Mesendoderm (in vitro differentiated cells): ENCODE measurements around the gene MYOCD.

Experiments
- DNase-seq: peaks from one replicate; pipeline ENCODE4 v3.0.0; 2013
- H2AK5ac ChIP-seq: 2 replicates; pipeline ENCODE4 v1.6.1; 2013; ENCODE audit warnings: low read length, inconsistent platforms
- H2BK120ac ChIP-seq: 2 replicates; pipeline ENCODE4 v1.6.1; 2013; ENCODE audit warnings: low read depth, mild to moderate bottlenecking, low read length, moderate library complexity, mixed read lengths
- H2BK15ac ChIP-seq: replicated peaks from 2 replicates; pipeline ENCODE4 v1.6.1; 2013; ENCODE audit warnings: low read depth, mild to moderate bottlenecking, moderate library complexity
- H2BK5ac ChIP-seq: 2 replicates; pipeline ENCODE4 v1.6.1; 2013; ENCODE audit warnings: low read length, inconsistent platforms
- H3K18ac ChIP-seq: 2 replicates; pipeline ENCODE4 v1.6.1; 2013; ENCODE audit warnings: mild to moderate bottlenecking, low read length, mixed read lengths
- H3K23ac ChIP-seq: one replicate; pipeline ENCODE4 v1.6.1; 2013; ENCODE audit warnings: low read length
- H3K27ac ChIP-seq: 2 replicates; pipeline ENCODE4 v1.5.1; 2013; ENCODE audit warnings: low read depth, mild to moderate bottlenecking, inconsistent platforms, low read length, moderate library complexity
- H3K27me3 ChIP-seq: 2 replicates; pipeline ENCODE4 v1.6.1; 2013; ENCODE audit warnings: low read length, control low read depth, mild to moderate bottlenecking, inconsistent platforms; ENCODE audit not compliant: insufficient read depth, poor library complexity
- H3K36me3 ChIP-seq: 2 replicates; pipeline ENCODE4 v1.6.1; 2013; ENCODE audit warnings: low read length, inconsistent platforms; ENCODE audit not compliant: control insufficient read depth, insufficient read depth
- H3K4ac ChIP-seq: one replicate; pipeline ENCODE4 v1.6.1; 2013; ENCODE audit warnings: low read depth, mild to moderate bottlenecking, low read length, moderate library complexity
- H3K4me1 ChIP-seq: 2 replicates; pipeline ENCODE4 v1.6.1; 2013; ENCODE audit warnings: low read depth, low read length, inconsistent platforms; ENCODE audit not compliant: control insufficient read depth
- H3K4me2 ChIP-seq: 2 replicates; pipeline ENCODE4 v1.6.1; 2013; ENCODE audit warnings: low read length
- H3K4me3 ChIP-seq: 2 replicates; pipeline ENCODE4 v1.5.1; 2013; ENCODE audit warnings: mild to moderate bottlenecking, low read length
- H3K56ac ChIP-seq: one replicate; pipeline ENCODE4 v1.6.1; 2013; ENCODE audit warnings: low read length
- H3K79me1 ChIP-seq: 2 replicates; pipeline ENCODE4 v1.6.1; 2013; ENCODE audit warnings: low read length, inconsistent platforms
- H3K79me2 ChIP-seq: 2 replicates; pipeline ENCODE4 v1.6.1; 2013; ENCODE audit warnings: mild to moderate bottlenecking, low read length; ENCODE audit not compliant: control insufficient read depth, insufficient read depth
- H3K9ac ChIP-seq: 2 replicates; pipeline ENCODE4 v1.6.1; 2013; ENCODE audit warnings: low read length, inconsistent platforms
- H4K5ac ChIP-seq: one replicate; pipeline ENCODE4 v1.6.1; 2013; ENCODE audit warnings: low read length
- H4K8ac ChIP-seq: one replicate; pipeline ENCODE4 v1.6.1; 2013; ENCODE audit warnings: low read depth, mild to moderate bottlenecking, control low read depth, low read length, moderate library complexity
- WGBS: extraction: QIAGEN DNeasy Blood & Tissue Kit; methylation state at CpG from one replicate; pipeline ENCODE4 v1.1.7; 2013; ENCODE audit warnings: low lambda C conversion rate, missing lambda C conversion rate; ENCODE audit not compliant: insufficient coverage; ENCODE audit errors: extremely low coverage; 5-methylcytosine and 5-hydroxymethylcytosine counted together

The MYOCD gene

GRCh38 chr17:12622726-12623125, 43.0 kb upstream of the MYOCD start:
- H2BK5ac ChIP-seq, result no peak overlapping the region
- H3K4ac ChIP-seq, result no peak overlapping the region
- no peaks in the 10 kb centered on the region for H3K79me2 ChIP-seq
- no peaks in the 10 kb centered on the region for H3K79me1 ChIP-seq
- H2BK15ac ChIP-seq, result no peak overlapping the region
- no peak overlapping the region for H3K23ac ChIP-seq
- H2AK5ac ChIP-seq, result no peak overlapping the region
- H3K9ac ChIP-seq, result no peak overlapping the region
- no peak overlapping the region for H4K5ac ChIP-seq
- DNase-seq, result no peak
- no peaks in the 10 kb centered on the region for H3K27me3 ChIP-seq
- H3K4me3 ChIP-seq, result no peak overlapping the region
- H3K56ac ChIP-seq, result no peak overlapping the region
- no peak overlapping the region for H4K8ac ChIP-seq
- H3K36me3 ChIP-seq, result no peaks in the 10 kb centered on the region
- no peak overlapping the region for H2BK120ac ChIP-seq
- no peak overlapping the region for H3K18ac ChIP-seq
- H3K27ac ChIP-seq, result no peak overlapping the region
- no peak overlapping the region for H3K4me2 ChIP-seq
- no CpG with 5 or more reads among the region's 11 CpGs for WGBS
- H3K4me1 ChIP-seq, result peaks cover 3% of the 10 kb centered on the region

GRCh38 chr17:12623220-12623848, 42.4 kb upstream of the MYOCD start:
- H2BK120ac ChIP-seq, result no peak overlapping the region
- no peak overlapping the region for H3K27ac ChIP-seq
- H3K9ac ChIP-seq, result no peak overlapping the region
- DNase-seq, result no peak
- H3K4ac ChIP-seq, result no peak overlapping the region
- H2BK15ac ChIP-seq, result no peak overlapping the region
- no peak overlapping the region for H2BK5ac ChIP-seq
- no peak overlapping the region for H4K5ac ChIP-seq
- no peak overlapping the region for H3K18ac ChIP-seq
- H3K23ac ChIP-seq, result no peak overlapping the region
- no peaks in the 10 kb centered on the region for H3K27me3 ChIP-seq
- H3K4me2 ChIP-seq, result no peak overlapping the region
- no peak overlapping the region for H3K4me3 ChIP-seq
- peaks cover 3% of the 10 kb centered on the region for H3K4me1 ChIP-seq
- no peaks in the 10 kb centered on the region for H3K79me1 ChIP-seq
- H2AK5ac ChIP-seq, result no peak overlapping the region
- WGBS, result no CpG with 5 or more reads among the region's 16 CpGs
- H4K8ac ChIP-seq, result no peak overlapping the region
- H3K79me2 ChIP-seq, result no peaks in the 10 kb centered on the region
- peak overlapping the region; percentile 6 for H3K56ac ChIP-seq
- H3K36me3 ChIP-seq, result no peaks in the 10 kb centered on the region

DNA sequence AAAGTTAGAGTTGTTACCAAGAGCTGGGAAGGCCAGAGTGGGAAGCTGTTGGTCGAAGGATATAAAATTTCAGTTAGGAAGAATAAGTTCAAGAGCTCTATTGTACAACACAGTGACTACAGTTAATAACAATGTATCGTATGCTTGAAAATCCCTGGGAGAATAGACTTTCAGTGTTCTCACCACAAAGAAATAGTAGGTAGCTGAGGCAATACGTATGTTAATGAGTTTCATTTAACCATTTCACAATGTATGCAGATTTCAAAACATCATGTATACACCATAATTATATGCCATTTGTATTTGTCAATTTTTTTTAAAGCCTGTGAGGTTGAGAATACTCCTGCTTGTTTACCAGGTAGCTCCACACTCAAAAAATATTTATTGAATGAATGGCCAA, 41.5 kb upstream of the MYOCD start:
- no peak overlapping the region for H4K8ac ChIP-seq
- no peak overlapping the region for H3K23ac ChIP-seq
- no peaks in the 10 kb centered on the region for H3K79me2 ChIP-seq
- no peak overlapping the region for H2BK5ac ChIP-seq
- no peak overlapping the region for H3K27ac ChIP-seq
- H2BK15ac ChIP-seq, result no peak overlapping the region
- no peak overlapping the region for H2AK5ac ChIP-seq
- H3K4me1 ChIP-seq, result peaks cover 3% of the 10 kb centered on the region
- no CpG with 5 or more reads among the region's 3 CpGs for WGBS
- no peak overlapping the region for H3K4ac ChIP-seq
- no peak for DNase-seq
- H3K27me3 ChIP-seq, result no peaks in the 10 kb centered on the region
- no peak overlapping the region for H4K5ac ChIP-seq
- H3K79me1 ChIP-seq, result no peaks in the 10 kb centered on the region
- no peak overlapping the region for H3K4me2 ChIP-seq
- no peak overlapping the region for H3K9ac ChIP-seq
- H2BK120ac ChIP-seq, result no peak overlapping the region
- no peaks in the 10 kb centered on the region for H3K36me3 ChIP-seq
- H3K56ac ChIP-seq, result no peak overlapping the region
- no peak overlapping the region for H3K4me3 ChIP-seq
- H3K18ac ChIP-seq, result no peak overlapping the region

DNA sequence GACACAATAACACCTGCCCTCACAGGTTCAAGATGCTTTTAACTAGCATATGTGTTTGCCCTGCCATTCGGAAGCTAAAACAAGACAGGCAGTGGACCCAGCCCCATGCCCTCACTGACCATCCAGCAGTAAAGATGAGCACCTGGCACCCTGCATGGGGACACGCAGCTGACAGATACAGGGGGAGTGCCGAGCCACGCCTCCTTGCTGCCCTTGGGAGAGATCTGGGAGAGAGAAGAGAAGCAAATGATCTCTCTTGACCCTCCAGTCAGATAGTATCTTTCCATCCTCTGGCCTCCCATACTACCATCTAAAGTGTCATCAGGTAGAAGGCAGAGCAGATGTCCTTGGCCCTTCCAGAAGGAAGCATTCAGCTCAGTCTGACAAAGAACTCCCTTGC, 40.6 kb upstream of the MYOCD start:
- WGBS, result no CpG with 5 or more reads among the region's 4 CpGs
- H3K27ac ChIP-seq, result no peak overlapping the region
- H2BK5ac ChIP-seq, result peak overlapping the region; percentile 45
- no peak overlapping the region for H3K9ac ChIP-seq
- H2AK5ac ChIP-seq, result no peak overlapping the region
- DNase-seq, result no peak
- H2BK15ac ChIP-seq, result no peak overlapping the region
- no peaks in the 10 kb centered on the region for H3K79me1 ChIP-seq
- H3K23ac ChIP-seq, result no peak overlapping the region
- H3K4me3 ChIP-seq, result no peak overlapping the region
- no peak overlapping the region for H3K4ac ChIP-seq
- H3K36me3 ChIP-seq, result no peaks in the 10 kb centered on the region
- peak overlapping the region; percentile 17 for H3K56ac ChIP-seq
- no peak overlapping the region for H3K4me2 ChIP-seq
- H3K4me1 ChIP-seq, result peaks cover 3% of the 10 kb centered on the region
- no peaks in the 10 kb centered on the region for H3K79me2 ChIP-seq
- H4K8ac ChIP-seq, result no peak overlapping the region
- no peak overlapping the region for H2BK120ac ChIP-seq
- H4K5ac ChIP-seq, result no peak overlapping the region
- no peaks in the 10 kb centered on the region for H3K27me3 ChIP-seq
- no peak overlapping the region for H3K18ac ChIP-seq

DNA sequence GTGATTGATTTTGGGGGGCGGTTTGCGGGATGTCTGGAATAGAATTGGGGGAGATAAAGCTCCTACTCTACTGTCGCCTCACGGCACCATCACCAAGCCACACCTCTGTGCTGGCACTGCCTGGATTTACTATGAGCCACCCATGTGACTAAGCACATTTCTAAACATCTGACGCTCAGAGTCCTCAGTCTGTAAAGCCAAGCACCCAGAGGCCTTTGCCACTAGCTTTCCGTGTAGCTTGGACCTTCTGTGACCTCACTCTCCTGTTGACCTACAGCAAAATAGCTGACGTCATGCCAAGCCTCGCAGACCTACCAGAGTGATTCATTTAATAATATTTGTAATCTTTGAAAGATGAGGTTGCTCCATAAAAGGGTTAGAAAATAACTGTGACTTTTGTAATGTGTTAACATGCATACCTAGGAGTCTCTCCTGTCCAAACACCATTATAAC, 38.5 kb upstream of the MYOCD start:
- Histone ChIP-seq H3K27me3 (no peaks in the 10 kb centered on the region), H3K18ac (peak overlapping the region; percentile 83), H3K23ac (no peak overlapping the region), H3K79me1 (no peaks in the 10 kb centered on the region), H2AK5ac (peak overlapping the region; percentile 80), H4K5ac (peak overlapping the region; percentile 51), H3K79me2 (no peaks in the 10 kb centered on the region), H2BK5ac (peak overlapping the region; percentile 56), H2BK120ac (no peak overlapping the region), H3K27ac (no peak overlapping the region), H4K8ac (no peak overlapping the region), H3K56ac (peak overlapping the region; percentile 74), H3K4me1 (peaks cover 3% of the 10 kb centered on the region), H3K4me3 (no peak overlapping the region), H3K4ac (no peak overlapping the region), H3K36me3 (no peaks in the 10 kb centered on the region), H3K9ac (no peak overlapping the region), H2BK15ac (peak overlapping the region; percentile 79), H3K4me2 (no peak overlapping the region)
- no peak for DNase-seq
- no CpG with 5 or more reads among the region's 8 CpGs for WGBS
